Memory B cell (primary cell): ENCODE measurements around the gene GAN.

ENCODE experiments used
- ATAC-seq: fragments of 150-1000 bp; cut with Tn5 transposase; 2 replicates; pipeline ENCODE4 v1.10.0; 2021; ENCODE audit warnings: low read depth, mild to moderate bottlenecking, moderate library complexity
- DNase-seq, 2 donors: peaks; one replicate each; pipeline ENCODE4 v3.0.0; 2022; ENCODE audit warnings: low spot score in 2 of 2
- H3K27ac Mint-ChIP-seq: one replicate; pipeline ENCODE4 v1.8.0; 2022; ENCODE audit warnings: mild to moderate bottlenecking, moderate library complexity, mixed read lengths
- H3K27me3 Mint-ChIP-seq: one replicate; pipeline ENCODE4 v1.8.0; 2022; ENCODE audit warnings: mixed read lengths
- H3K36me3 Mint-ChIP-seq: one replicate; pipeline ENCODE4 v1.8.0; 2022; ENCODE audit warnings: mild to moderate bottlenecking, mixed read lengths
- H3K4me1 Mint-ChIP-seq: one replicate; pipeline ENCODE4 v1.8.0; 2022; ENCODE audit warnings: mixed read lengths
- H3K4me3 Mint-ChIP-seq: one replicate; pipeline ENCODE4 v1.8.0; 2022; ENCODE audit warnings: mild to moderate bottlenecking, moderate library complexity, mixed read lengths
- H3K9me3 Mint-ChIP-seq: one replicate; pipeline ENCODE4 v1.8.0; 2022; ENCODE audit warnings: mixed read lengths

The GAN gene

DNA sequence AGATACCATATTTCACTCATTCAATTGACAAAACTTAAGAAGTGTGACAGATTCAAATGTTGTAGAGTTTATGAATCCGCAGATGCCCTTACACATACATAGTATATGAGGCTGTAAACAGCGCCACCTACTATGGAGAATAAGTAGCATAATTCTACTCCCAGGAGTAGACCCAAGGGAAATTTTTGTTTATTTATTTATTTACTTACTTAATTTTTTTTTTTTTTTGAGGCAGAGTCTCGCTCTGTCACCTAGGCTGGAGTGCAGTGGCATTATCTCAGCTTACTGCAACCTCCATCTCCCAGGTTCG lies 35.5 kb downstream of the GAN start:
- H3K9me3 Mint-ChIP-seq, result peaks cover 7% of the 10 kb centered on the region
- ATAC-seq (no peak), DNase-seq (no peak)
- H3K36me3 Mint-ChIP-seq, result peaks cover 23% of the 10 kb centered on the region
- no peak overlapping the region for H3K4me3 Mint-ChIP-seq
- no peaks in the 10 kb centered on the region for H3K4me1 Mint-ChIP-seq
- H3K27ac Mint-ChIP-seq, result no peak overlapping the region
- no peaks in the 10 kb centered on the region for H3K27me3 Mint-ChIP-seq

- DNase-seq, result no peak
- Mint-ChIP-seq H3K9me3 (peaks cover 3% of the 10 kb centered on the region), H3K27me3 (no peaks in the 10 kb centered on the region), H3K27ac (no peak overlapping the region), H3K4me1 (no peaks in the 10 kb centered on the region), H3K36me3 (peaks cover 12% of the 10 kb centered on the region), H3K4me3 (no peak overlapping the region)
- ATAC-seq, result no peak
These were observed 39.1 kb downstream of the GAN start for GRCh38 chr16:81353895-81354294.

- Mint-ChIP-seq H3K9me3 (peaks cover 3% of the 10 kb centered on the region), H3K27ac (no peak overlapping the region), H3K36me3 (peaks cover 19% of the 10 kb centered on the region), H3K4me1 (no peaks in the 10 kb centered on the region), H3K4me3 (no peak overlapping the region), H3K27me3 (no peaks in the 10 kb centered on the region)
- no peak for ATAC-seq
- no peak for DNase-seq
These were observed 43.0 kb downstream of the GAN start for GRCh38 chr16:81357711-81358260.

- Mint-ChIP-seq H3K36me3 (peaks cover 24% of the 10 kb centered on the region), H3K27ac (no peak overlapping the region), H3K4me3 (no peak overlapping the region), H3K4me1 (no peaks in the 10 kb centered on the region), H3K9me3 (peaks cover 3% of the 10 kb centered on the region), H3K27me3 (no peaks in the 10 kb centered on the region)
- DNase-seq (no peak), ATAC-seq (no peak)
These were observed 44.1 kb downstream of the GAN start for GRCh38 chr16:81358860-81359259.

GRCh38 chr16:81360135-81360534 lies 45.4 kb downstream of the GAN start:
- DNase-seq (no peak), ATAC-seq (no peak)
- no peaks in the 10 kb centered on the region for H3K4me1 Mint-ChIP-seq
- H3K36me3 Mint-ChIP-seq, result peaks cover 28% of the 10 kb centered on the region
- H3K27ac Mint-ChIP-seq, result no peak overlapping the region
- peaks cover 3% of the 10 kb centered on the region for H3K9me3 Mint-ChIP-seq
- H3K27me3 Mint-ChIP-seq, result no peaks in the 10 kb centered on the region
- no peak overlapping the region for H3K4me3 Mint-ChIP-seq

- peaks cover 23% of the 10 kb centered on the region for H3K36me3 Mint-ChIP-seq
- no peaks in the 10 kb centered on the region for H3K4me1 Mint-ChIP-seq
- H3K9me3 Mint-ChIP-seq, result no peaks in the 10 kb centered on the region
- no peak for DNase-seq
- no peaks in the 10 kb centered on the region for H3K27me3 Mint-ChIP-seq
- no peak overlapping the region for H3K4me3 Mint-ChIP-seq
- no peak for ATAC-seq
- H3K27ac Mint-ChIP-seq, result no peak overlapping the region
These were observed 51.0 kb downstream of the GAN start for GRCh38 chr16:81365731-81366130.

DNA sequence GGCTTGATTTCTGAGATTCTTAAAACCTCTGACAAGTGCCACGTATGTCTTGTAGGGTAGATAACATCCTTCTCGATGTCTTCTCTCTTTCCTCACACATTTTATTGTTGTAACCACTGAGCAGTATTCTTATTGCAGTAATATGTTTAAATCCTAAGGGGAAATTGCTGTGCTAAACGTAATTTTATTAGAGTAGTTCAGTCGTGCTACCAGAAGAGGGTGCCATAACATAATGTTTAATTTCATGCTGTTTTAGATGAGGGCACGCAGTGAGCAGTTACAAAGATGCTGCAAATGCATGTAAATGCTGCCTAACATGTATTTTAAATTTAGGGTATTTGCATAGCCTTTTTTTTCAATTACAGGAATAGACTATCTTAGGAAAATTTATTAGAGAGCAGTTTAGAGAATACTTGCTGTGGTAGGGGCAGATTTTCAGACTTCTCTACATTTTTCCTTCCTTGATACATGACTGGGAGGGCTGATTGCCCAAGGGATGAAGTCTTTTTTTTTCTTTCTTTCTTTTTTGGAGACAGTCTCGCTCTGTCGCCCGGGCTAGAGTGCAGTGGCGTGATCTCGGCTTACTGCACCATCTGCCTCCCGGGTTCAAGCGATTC lies 51.7 kb downstream of the GAN start:
- ATAC-seq (peak; percentile 69), DNase-seq (peak; percentile 12 to 58)
- Mint-ChIP-seq H3K27ac (no peak overlapping the region), H3K27me3 (no peaks in the 10 kb centered on the region), H3K4me1 (no peaks in the 10 kb centered on the region), H3K36me3 (peaks cover 25% of the 10 kb centered on the region), H3K4me3 (no peak overlapping the region), H3K9me3 (no peaks in the 10 kb centered on the region)

DNA sequence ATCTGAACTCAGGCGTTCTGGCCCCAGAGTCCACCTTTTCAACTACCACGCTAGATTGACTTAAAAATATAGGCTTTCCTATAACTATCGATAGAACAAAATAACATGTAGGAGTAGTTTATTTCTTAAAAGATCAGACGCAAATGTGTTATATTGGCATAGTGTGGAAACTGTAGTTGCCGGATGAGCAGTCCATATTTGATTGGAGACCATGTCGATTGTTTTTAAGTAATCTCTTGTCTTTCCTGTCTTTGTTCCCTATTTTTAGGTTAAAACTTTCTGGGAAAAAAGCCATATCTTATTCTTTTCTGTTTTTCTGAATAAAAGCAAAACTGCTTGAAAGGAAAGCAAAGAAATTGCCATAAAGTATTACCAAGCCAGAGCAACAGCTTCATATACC lies 53.1 kb downstream of the GAN start:
- Mint-ChIP-seq H3K4me1 (no peaks in the 10 kb centered on the region), H3K27me3 (no peaks in the 10 kb centered on the region), H3K9me3 (no peaks in the 10 kb centered on the region), H3K4me3 (no peak overlapping the region), H3K36me3 (peaks cover 22% of the 10 kb centered on the region), H3K27ac (no peak overlapping the region)
- ATAC-seq (no peak), DNase-seq (no peak)

DNA sequence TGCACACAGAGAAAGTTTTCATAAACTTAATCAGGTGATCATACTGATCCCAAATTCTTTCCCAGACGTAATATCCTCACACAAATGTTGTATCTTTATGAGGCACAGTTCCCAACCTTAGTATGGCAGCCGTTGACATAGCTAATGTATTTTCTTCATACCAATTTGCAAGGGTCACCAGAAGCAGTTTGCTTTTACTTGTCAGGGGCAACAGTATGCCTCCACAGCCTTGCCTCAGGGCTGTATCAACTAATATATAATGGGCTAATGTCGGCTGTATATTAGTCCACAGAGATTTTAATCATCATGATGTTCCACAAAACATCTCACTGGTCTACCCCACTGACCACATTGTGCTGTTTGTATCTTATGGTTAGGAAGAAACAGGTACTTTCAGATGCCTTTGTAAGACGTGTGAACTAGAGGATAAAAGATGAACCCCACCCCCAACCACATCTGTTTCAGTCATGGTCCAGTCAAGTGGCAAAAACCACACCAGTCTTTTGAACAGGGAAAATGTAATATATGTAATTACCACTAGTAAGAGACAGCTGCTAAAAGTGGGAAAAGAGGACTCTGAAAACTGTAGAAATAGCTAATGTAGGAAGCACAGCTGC lies 55.2 kb downstream of the GAN start:
- Mint-ChIP-seq H3K4me1 (no peaks in the 10 kb centered on the region), H3K27me3 (no peaks in the 10 kb centered on the region), H3K4me3 (no peak overlapping the region), H3K27ac (peak overlapping the region; percentile 24), H3K36me3 (peaks cover 16% of the 10 kb centered on the region), H3K9me3 (no peaks in the 10 kb centered on the region)
- DNase-seq (no peak), ATAC-seq (no peak)

- peak overlapping the region; percentile 43 for H3K27ac Mint-ChIP-seq
- no peak for DNase-seq
- no peaks in the 10 kb centered on the region for H3K27me3 Mint-ChIP-seq
- no peak for ATAC-seq
- peaks cover 13% of the 10 kb centered on the region for H3K36me3 Mint-ChIP-seq
- no peaks in the 10 kb centered on the region for H3K4me1 Mint-ChIP-seq
- no peaks in the 10 kb centered on the region for H3K9me3 Mint-ChIP-seq
- no peak overlapping the region for H3K4me3 Mint-ChIP-seq
These were observed 56.3 kb downstream of the GAN start for GRCh38 chr16:81371106-81371505.

DNA sequence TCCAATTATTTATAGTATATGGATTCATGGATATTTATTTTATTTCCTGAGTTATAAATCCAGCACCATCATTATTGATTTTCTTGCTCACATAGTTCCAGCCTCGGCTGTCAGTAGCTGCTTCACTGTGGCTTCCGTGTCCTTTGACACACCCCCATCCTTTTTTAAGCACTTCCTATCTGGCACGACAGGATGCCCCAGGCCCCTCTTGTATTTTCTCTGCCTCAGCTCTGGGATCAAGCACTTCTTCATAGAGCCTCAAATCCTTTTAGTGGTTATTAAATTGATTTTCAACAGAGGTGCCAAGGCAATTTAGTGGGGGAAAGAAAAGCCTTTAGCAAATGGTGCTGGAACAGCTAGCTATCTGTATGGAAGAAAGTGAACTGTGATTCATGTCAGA lies 59.8 kb downstream of the GAN start:
- Mint-ChIP-seq H3K4me3 (no peak overlapping the region), H3K9me3 (no peaks in the 10 kb centered on the region), H3K4me1 (no peaks in the 10 kb centered on the region), H3K27ac (no peak overlapping the region), H3K36me3 (peaks cover 24% of the 10 kb centered on the region), H3K27me3 (no peaks in the 10 kb centered on the region)
- DNase-seq (no peak), ATAC-seq (no peak)

- Mint-ChIP-seq H3K9me3 (no peaks in the 10 kb centered on the region), H3K4me3 (no peak overlapping the region), H3K4me1 (no peaks in the 10 kb centered on the region), H3K36me3 (peaks cover 15% of the 10 kb centered on the region), H3K27me3 (no peaks in the 10 kb centered on the region), H3K27ac (no peak overlapping the region)
- ATAC-seq (no peak), DNase-seq (no peak)
These were observed 62.1 kb downstream of the GAN start for GRCh38 chr16:81376880-81377279.

- no peaks in the 10 kb centered on the region for H3K4me1 Mint-ChIP-seq
- peaks cover 13% of the 10 kb centered on the region for H3K36me3 Mint-ChIP-seq
- no peak for ATAC-seq
- no peaks in the 10 kb centered on the region for H3K9me3 Mint-ChIP-seq
- no peaks in the 10 kb centered on the region for H3K27me3 Mint-ChIP-seq
- H3K4me3 Mint-ChIP-seq, result no peak overlapping the region
- no peak for DNase-seq
- H3K27ac Mint-ChIP-seq, result no peak overlapping the region
These were observed 63.3 kb downstream of the GAN start for GRCh38 chr16:81378049-81378448.

DNA sequence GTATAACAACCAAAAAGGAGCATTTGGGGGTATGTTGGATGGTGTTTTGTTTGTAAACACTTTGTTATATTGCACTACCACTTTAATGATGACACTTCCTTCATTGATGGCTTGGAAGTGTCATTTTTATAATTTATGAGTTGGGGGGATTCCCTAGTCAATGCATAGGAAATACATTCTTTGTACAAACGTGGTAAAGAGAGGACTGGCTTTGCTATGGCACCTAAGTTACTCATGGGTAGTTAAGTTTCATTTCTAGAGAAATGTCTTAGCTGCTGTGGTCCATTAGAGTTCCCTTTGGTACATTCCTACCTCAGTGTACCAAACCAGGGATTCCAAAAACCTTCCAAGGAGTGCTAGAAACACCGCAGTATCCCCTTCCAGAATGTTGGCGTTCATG lies 66.2 kb downstream of the GAN start:
- H3K4me3 Mint-ChIP-seq, result no peak overlapping the region
- no peaks in the 10 kb centered on the region for H3K9me3 Mint-ChIP-seq
- ATAC-seq (no peak), DNase-seq (no peak)
- H3K36me3 Mint-ChIP-seq, result peaks cover 11% of the 10 kb centered on the region
- H3K27ac Mint-ChIP-seq, result no peak overlapping the region
- no peaks in the 10 kb centered on the region for H3K27me3 Mint-ChIP-seq
- no peaks in the 10 kb centered on the region for H3K4me1 Mint-ChIP-seq

DNA sequence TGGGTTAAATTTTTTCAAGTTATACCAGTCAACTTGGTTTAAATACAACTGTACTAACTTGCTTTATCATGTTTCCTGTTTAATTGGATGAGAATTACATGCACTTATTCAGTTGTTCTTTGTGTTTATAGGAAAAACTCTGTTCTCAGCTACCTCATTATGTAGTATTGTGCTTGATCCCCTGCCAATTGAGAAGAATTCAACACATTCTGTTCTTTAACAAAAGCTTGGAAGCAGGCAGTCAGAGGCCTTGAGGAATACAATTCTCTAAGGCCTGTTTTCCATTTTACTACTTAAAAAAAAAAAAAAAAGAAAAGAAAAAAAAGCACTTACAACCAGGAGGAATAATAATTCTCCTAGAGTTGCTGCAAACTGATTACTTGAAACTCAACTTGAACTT lies 69.2 kb downstream of the GAN start:
- Mint-ChIP-seq H3K9me3 (no peaks in the 10 kb centered on the region), H3K27me3 (no peaks in the 10 kb centered on the region), H3K4me1 (no peaks in the 10 kb centered on the region), H3K27ac (no peak overlapping the region), H3K4me3 (no peak overlapping the region), H3K36me3 (no peaks in the 10 kb centered on the region)
- no peak for DNase-seq
- ATAC-seq, result no peak
